GM19468 (cell line): ENCODE results near the gene OPHN1.

ENCODE experiments used
- ATAC-seq: cut with Tn5 transposase; IDR thresholded peaks from one replicate; pipeline ENCODE4 v1.9.1; 2021; ENCODE audit warnings: mild to moderate bottlenecking, moderate library complexity, moderate number of reproducible peaks; ENCODE audit not compliant: unreplicated experiment; ENCODE audit errors: extremely low read depth

The OPHN1 gene

GRCh38 chrX:68433155-68433980, at the start of gene OPHN1:
TSS of gene OPHN1 (minus strand) at chrX:68433495. CDS start at chrX:68433020, 475 bp downstream.
- ATAC-seq, result no peak

GRCh38 chrX:68480969-68481368, 47.7 kb upstream of the OPHN1 start:
- ATAC-seq, result no peak

- no peak for ATAC-seq
Measured at GRCh38 chrX:68464796-68465195, 31.5 kb upstream of the OPHN1 start.

GRCh38 chrX:68463880-68464279, 30.6 kb upstream of the OPHN1 start:
- no peak for ATAC-seq

- ATAC-seq, result peak; percentile 45
Measured at GRCh38 chrX:68462653-68463052, 29.4 kb upstream of the OPHN1 start.

- no peak for ATAC-seq
Measured at GRCh38 chrX:68462197-68462596, 28.9 kb upstream of the OPHN1 start.

- no peak for ATAC-seq
Measured at GRCh38 chrX:68461576-68461975, 28.3 kb upstream of the OPHN1 start.

GRCh38 chrX:68461093-68461492, 27.8 kb upstream of the OPHN1 start:
- no peak for ATAC-seq

- ATAC-seq, result no peak
Measured at GRCh38 chrX:68455151-68455510, 21.8 kb upstream of the OPHN1 start.

GRCh38 chrX:68454476-68455150, 21.3 kb upstream of the OPHN1 start:
- ATAC-seq, result no peak

GRCh38 chrX:68451720-68452119, 18.4 kb upstream of the OPHN1 start:
- no peak for ATAC-seq

- ATAC-seq, result no peak
Measured at GRCh38 chrX:68443155-68443868, 10.0 kb upstream of the OPHN1 start.

- ATAC-seq, result no peak
Measured at GRCh38 chrX:68440940-68441339, 7.6 kb upstream of the OPHN1 start.

GRCh38 chrX:68440442-68440841, 7.1 kb upstream of the OPHN1 start:
- no peak for ATAC-seq

GRCh38 chrX:68439341-68439740, 6.0 kb upstream of the OPHN1 start:
- no peak for ATAC-seq

- no peak for ATAC-seq
Measured at GRCh38 chrX:68438575-68438974, 5.3 kb upstream of the OPHN1 start.

GRCh38 chrX:68433981-68434299, 645 bp upstream of the OPHN1 start:
- ATAC-seq, result no peak

- no peak for ATAC-seq
Measured at GRCh38 chrX:68432648-68433047, 647 bp downstream of the OPHN1 start.

- no peak for ATAC-seq
Measured at GRCh38 chrX:68431836-68432235, 1.5 kb downstream of the OPHN1 start.

GRCh38 chrX:68429216-68429615, 4.1 kb downstream of the OPHN1 start:
- no peak for ATAC-seq

GRCh38 chrX:68428431-68428830, 4.9 kb downstream of the OPHN1 start:
- no peak for ATAC-seq
